CD8-positive, alpha-beta memory T cell (primary cell): ENCODE measurements around the gene TSPAN33. TPM values are rescaled to one million over a fixed set of nuclear protein-coding genes. Genes with fewer than 3 reads are reported as not detected.
A peak's percentile ranks its signal among the peaks of the same experiment; 100 is the strongest.

Source experiments
- CTCF ChIA-PET: fragments of 350-600 bp; sonication (Branson Sonifier 250); formaldehyde crosslinking; loops from one replicate; lab custom pipeline; 2021; ENCODE audit warnings: antibody characterized with exemption; lab: Charles Lee
- POLR2A ChIA-PET: fragments of 350-600 bp; sonication (Branson Sonifier 250); formaldehyde crosslinking; loops from one replicate; lab custom pipeline; 2021; ENCODE audit warnings: antibody characterized with exemption; lab: Charles Lee
- DNase-seq, 5 donors: peaks; one replicate each; pipeline versions ENCODE4 v3.0.0 to v3.0.0-alpha.2; 2020 to 2022; ENCODE audit warnings: mixed read lengths in 1 of 5
- H3K27ac ChIP-seq: one replicate; pipeline ENCODE4 v1.7.0; 2013; ENCODE audit warnings: low read depth, mild to moderate bottlenecking, low read length, moderate library complexity
- H3K27me3 ChIP-seq: 2 replicates; pipeline ENCODE4 v1.7.0; 2013; ENCODE audit warnings: low read length, mild to moderate bottlenecking; ENCODE audit not compliant: insufficient read depth, poor library complexity, severe bottlenecking
- H3K36me3 ChIP-seq: 2 replicates; pipeline ENCODE4 v1.7.0; 2013; ENCODE audit warnings: mild to moderate bottlenecking, low read length, moderate library complexity; ENCODE audit not compliant: insufficient read depth
- H3K4me1 ChIP-seq: 2 replicates; pipeline ENCODE4 v1.7.0; 2013; ENCODE audit warnings: mild to moderate bottlenecking, low read length, moderate library complexity; ENCODE audit not compliant: insufficient read depth
- H3K4me3 ChIP-seq: 2 replicates; pipeline ENCODE4 v1.7.0; 2013; ENCODE audit warnings: mild to moderate bottlenecking, low read length
- H3K9me3 ChIP-seq: 2 replicates; pipeline ENCODE4 v1.7.0; 2013; ENCODE audit warnings: mild to moderate bottlenecking, low read length
- H3K27ac Mint-ChIP-seq, 8 donors: one replicate each; pipeline ENCODE4 v1.8.0; 2020 to 2021; ENCODE audit warnings: mixed read lengths in 8 of 8, mild to moderate bottlenecking in 6 of 8, inconsistent platforms in 3 of 8, moderate library complexity in 3 of 8
- H3K27me3 Mint-ChIP-seq, 2 donors: one replicate each; pipeline ENCODE4 v1.8.0; 2020 to 2021; ENCODE audit warnings: mixed read lengths in 2 of 2, mild to moderate bottlenecking in 1 of 2, moderate library complexity in 1 of 2
- H3K36me3 Mint-ChIP-seq, 3 donors: one replicate each; pipeline ENCODE4 v1.8.0; 2020 to 2021; ENCODE audit warnings: mixed read lengths in 3 of 3, inconsistent platforms in 1 of 3, mild to moderate bottlenecking in 1 of 3
- H3K4me1 Mint-ChIP-seq, 3 donors: one replicate each; pipeline ENCODE4 v1.8.0; 2020 to 2021; ENCODE audit warnings: mixed read lengths in 3 of 3, inconsistent platforms in 1 of 3, mild to moderate bottlenecking in 1 of 3
- H3K4me3 Mint-ChIP-seq, 7 donors: one replicate each; pipeline ENCODE4 v1.8.0; 2020 to 2021; ENCODE audit warnings: mixed read lengths in 7 of 7, mild to moderate bottlenecking in 6 of 7, moderate library complexity in 4 of 7, inconsistent platforms in 2 of 7
- H3K9me3 Mint-ChIP-seq, 5 donors: one replicate each; pipeline ENCODE4 v1.8.0; 2020 to 2022; ENCODE audit warnings: mixed read lengths in 5 of 5, mild to moderate bottlenecking in 3 of 5, moderate library complexity in 2 of 5, inconsistent platforms in 1 of 5
- polyA plus RNA-seq: library from polyadenylated mRNA; unstranded; fragments of 300-500 nt; fragmentation: Illumina TruSeq; gene quantifications from one replicate; pipeline ENCODE4 v1.2.3, GENCODE V29; 2021
- total RNA-seq, 2 experiments: library from RNA; stranded (reverse); gene quantifications; one replicate each; pipeline ENCODE4 v1.2.3, GENCODE V29; 2021

TSPAN33 gene
- total and polyA plus RNA-seq, 3 experiments from 2014 or later, result 11.6 to 23.6 (median 23.2) TPM

DNA sequence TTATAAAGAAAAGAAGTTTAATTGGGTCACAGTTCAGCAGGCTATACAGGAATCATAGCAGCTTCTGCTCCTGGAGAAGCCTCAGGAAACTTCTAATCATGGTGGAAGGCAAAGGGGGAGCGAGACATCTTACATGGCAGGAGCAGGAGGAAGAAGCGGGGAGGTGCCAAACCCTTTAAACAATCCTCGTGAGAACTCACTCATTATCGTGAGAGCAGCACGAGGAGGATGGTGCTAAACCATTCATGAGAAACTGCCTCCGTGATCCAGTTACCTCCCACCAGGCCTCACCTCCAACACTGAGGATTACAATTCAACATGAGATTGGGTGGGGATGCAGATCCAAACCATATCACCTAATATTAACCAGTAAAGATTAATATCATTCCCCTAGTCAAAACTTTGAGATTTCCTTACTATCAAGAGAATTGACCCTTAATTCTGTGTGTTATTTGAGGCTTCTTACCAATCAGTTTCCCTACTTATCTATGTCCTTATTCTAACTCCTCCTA, 42.3 kb downstream of the TSPAN33 start:
- Mint-ChIP-seq H3K4me3 (no peak overlapping the region), H3K27ac (no peak overlapping the region), H3K27me3 (peaks cover 37 to 59% of the 10 kb centered on the region in 2 donors), H3K36me3 (peaks cover 0 to 1% (median 0%) of the 10 kb centered on the region in 3 donors), H3K9me3 (no peaks in the 10 kb centered on the region), H3K4me1 (peaks cover 5 to 12% (median 11%) of the 10 kb centered on the region in 3 donors)
- Histone ChIP-seq H3K4me3 (no peak overlapping the region), H3K9me3 (no peaks in the 10 kb centered on the region), H3K27me3 (peaks cover 30% of the 10 kb centered on the region), H3K36me3 (no peaks in the 10 kb centered on the region), H3K27ac (no peak overlapping the region), H3K4me1 (no peaks in the 10 kb centered on the region)
- POLR2A ChIA-PET, result no interaction called here
- DNase-seq, result no peak
- CTCF ChIA-PET, result no interaction called here

DNA sequence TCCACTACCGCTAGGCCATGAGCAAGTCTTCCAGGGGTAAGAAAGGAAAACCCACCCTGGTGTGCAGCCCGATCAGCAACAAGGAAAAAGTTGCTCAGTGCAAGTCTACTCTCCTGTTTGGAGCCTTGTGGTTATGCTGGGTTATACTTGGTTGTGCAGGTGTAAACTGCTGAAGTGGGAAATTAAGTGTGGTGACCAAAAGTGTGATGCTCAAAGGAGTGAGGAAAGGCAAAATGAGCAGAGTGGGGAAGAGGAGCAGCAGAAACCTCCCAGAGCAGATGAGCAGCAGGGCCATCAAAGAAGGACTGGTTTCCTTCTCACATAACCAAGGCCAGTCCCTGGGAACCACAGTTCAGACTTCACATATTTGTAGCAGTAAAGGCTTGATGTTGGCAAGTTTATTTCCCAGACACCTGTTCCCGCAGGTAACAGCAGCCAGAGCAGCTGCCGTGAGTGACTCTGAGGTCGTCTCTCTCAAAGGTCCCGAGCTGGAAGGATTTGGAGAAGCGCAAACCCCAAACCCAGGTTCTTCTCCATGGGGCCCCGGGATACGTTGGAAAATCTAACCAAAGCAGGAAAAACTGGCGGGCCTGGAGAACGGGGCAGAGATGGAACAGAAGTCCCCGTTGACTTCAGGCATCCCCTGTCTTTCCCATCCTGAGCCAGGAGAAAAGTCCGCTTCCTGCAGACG, 43.3 kb downstream of the TSPAN33 start:
- peaks cover 41 to 66% of the 10 kb centered on the region in 2 donors for H3K27me3 Mint-ChIP-seq
- H3K36me3 Mint-ChIP-seq, result peaks cover 0 to 1% (median 0%) of the 10 kb centered on the region in 3 donors
- no peaks in the 10 kb centered on the region for H3K9me3 Mint-ChIP-seq
- Histone ChIP-seq H3K36me3 (no peaks in the 10 kb centered on the region), H3K27ac (no peak overlapping the region), H3K4me3 (no peak overlapping the region), H3K4me1 (no peaks in the 10 kb centered on the region), H3K27me3 (peaks cover 40% of the 10 kb centered on the region), H3K9me3 (no peaks in the 10 kb centered on the region)
- H3K4me3 Mint-ChIP-seq, result peak overlapping the region; percentile 54 to 79 (median 75)
- no peak for DNase-seq
- CTCF ChIA-PET, result interaction anchor here (0.7 to 0.9 kb wide), 2 partner anchors 34 to 83 kb away, joined by 3 read pairs; no protein-coding TSS in a partner anchor
- H3K4me1 Mint-ChIP-seq, result peaks cover 5 to 12% (median 11%) of the 10 kb centered on the region in 3 donors
- no peak overlapping the region for H3K27ac Mint-ChIP-seq
- POLR2A ChIA-PET, result no interaction called here

DNA sequence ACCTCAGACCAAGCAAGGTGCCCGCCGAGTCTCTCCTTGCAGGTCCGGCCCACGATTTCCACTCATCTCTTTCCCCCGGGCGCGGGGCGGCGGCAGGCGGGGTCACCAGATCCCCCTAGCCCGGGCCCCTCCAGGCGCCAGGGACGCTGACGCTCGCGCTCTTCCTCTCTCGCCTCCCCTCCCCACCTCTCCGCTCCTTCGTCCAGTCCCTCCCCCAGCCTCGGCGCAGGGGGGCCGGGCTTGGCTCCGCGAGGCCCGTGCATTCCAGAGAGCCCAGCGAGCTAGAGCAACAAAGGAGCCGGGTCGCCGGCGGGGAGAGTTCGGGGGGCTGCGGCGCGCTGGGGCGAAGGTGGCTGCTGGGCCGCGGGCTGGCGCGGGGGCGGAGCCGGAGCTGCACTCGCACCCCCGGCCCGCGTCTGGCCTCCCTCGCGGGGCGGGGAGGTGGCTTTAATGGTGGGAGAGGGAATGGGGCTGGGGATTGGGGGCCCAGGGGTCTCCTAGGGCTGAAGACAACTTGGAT, 43.9 kb downstream of the TSPAN33 start, which contains the start of gene SMO:
Gene SMO (plus strand): TSS at position 262 of the 520 bp plus-strand sequence. CDS start 519 bp downstream, outside the sequence.
- Mint-ChIP-seq H3K36me3 (peaks cover 0 to 1% (median 0%) of the 10 kb centered on the region in 3 donors), H3K4me3 (peak within 1 kb of the TSS; percentile 66 to 79 (median 75)), H3K27me3 (peaks cover 41 to 71% of the 10 kb centered on the region in 2 donors), H3K9me3 (no peaks in the 10 kb centered on the region), H3K4me1 (peaks cover 5 to 12% (median 11%) of the 10 kb centered on the region in 3 donors), H3K27ac (no peak within 1 kb of the TSS)
- Histone ChIP-seq H3K27me3 (peaks cover 40% of the 10 kb centered on the region), H3K36me3 (no peaks in the 10 kb centered on the region), H3K9me3 (no peaks in the 10 kb centered on the region), H3K4me1 (no peaks in the 10 kb centered on the region), H3K27ac (no peak within 1 kb of the TSS), H3K4me3 (no peak within 1 kb of the TSS)
- ChIA-PET CTCF (interaction anchor here (0.7 to 0.9 kb wide), 2 partner anchors 33 to 83 kb away, joined by 3 read pairs; no protein-coding TSS in a partner anchor), POLR2A (no interaction called here)
- no peak for DNase-seq

DNA sequence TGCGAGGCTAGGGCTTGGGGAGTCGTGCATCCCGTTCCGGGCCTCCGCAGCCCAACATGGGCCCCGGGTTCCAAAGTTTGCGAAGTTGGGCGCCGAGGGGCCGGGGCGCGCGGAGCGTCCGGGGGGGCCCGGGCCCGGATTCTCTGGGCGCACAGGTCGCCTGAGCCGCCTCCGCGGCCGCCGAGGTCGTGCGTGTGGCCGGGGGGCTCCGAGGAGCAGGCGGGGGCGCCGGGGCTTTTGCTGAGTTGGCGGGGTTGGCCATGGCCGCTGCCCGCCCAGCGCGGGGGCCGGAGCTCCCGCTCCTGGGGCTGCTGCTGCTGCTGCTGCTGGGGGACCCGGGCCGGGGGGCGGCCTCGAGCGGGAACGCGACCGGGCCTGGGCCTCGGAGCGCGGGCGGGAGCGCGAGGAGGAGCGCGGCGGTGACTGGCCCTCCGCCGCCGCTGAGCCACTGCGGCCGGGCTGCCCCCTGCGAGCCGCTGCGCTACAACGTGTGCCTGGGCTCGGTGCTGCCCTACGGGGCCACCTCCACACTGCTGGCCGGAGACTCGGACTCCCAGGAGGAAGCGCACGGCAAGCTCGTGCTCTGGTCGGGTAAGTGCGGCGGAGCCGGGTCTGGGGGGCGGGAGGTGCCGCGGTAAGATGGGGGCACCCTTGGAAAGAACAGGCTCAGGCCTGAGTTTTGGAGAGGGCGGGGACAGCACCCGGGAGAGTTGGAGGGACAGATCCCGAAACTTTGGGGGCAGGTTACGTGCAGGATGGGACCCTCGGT, 44.6 kb downstream of the TSPAN33 start:
- peak in 1 of 5 donors; percentile 5 for DNase-seq
- peaks cover 0 to 1% (median 0%) of the 10 kb centered on the region in 3 donors for H3K36me3 Mint-ChIP-seq
- no peak overlapping the region for H3K27ac ChIP-seq
- no peaks in the 10 kb centered on the region for H3K9me3 ChIP-seq
- H3K27me3 ChIP-seq, result peaks cover 40% of the 10 kb centered on the region
- H3K36me3 ChIP-seq, result no peaks in the 10 kb centered on the region
- no peak overlapping the region for H3K4me3 ChIP-seq
- no peaks in the 10 kb centered on the region for H3K9me3 Mint-ChIP-seq
- CTCF ChIA-PET, result interaction anchor here (0.7 to 1.6 kb wide), 3 partner anchors 25 to 82 kb away, joined by 3 to 4 read pairs (median 3); no protein-coding TSS in a partner anchor
- peaks cover 5 to 12% (median 11%) of the 10 kb centered on the region in 3 donors for H3K4me1 Mint-ChIP-seq
- no peak overlapping the region for H3K27ac Mint-ChIP-seq
- POLR2A ChIA-PET, result no interaction called here
- no peaks in the 10 kb centered on the region for H3K4me1 ChIP-seq
- peaks cover 41 to 71% of the 10 kb centered on the region in 2 donors for H3K27me3 Mint-ChIP-seq
- peak overlapping the region; percentile 46 to 70 (median 62) for H3K4me3 Mint-ChIP-seq

DNA sequence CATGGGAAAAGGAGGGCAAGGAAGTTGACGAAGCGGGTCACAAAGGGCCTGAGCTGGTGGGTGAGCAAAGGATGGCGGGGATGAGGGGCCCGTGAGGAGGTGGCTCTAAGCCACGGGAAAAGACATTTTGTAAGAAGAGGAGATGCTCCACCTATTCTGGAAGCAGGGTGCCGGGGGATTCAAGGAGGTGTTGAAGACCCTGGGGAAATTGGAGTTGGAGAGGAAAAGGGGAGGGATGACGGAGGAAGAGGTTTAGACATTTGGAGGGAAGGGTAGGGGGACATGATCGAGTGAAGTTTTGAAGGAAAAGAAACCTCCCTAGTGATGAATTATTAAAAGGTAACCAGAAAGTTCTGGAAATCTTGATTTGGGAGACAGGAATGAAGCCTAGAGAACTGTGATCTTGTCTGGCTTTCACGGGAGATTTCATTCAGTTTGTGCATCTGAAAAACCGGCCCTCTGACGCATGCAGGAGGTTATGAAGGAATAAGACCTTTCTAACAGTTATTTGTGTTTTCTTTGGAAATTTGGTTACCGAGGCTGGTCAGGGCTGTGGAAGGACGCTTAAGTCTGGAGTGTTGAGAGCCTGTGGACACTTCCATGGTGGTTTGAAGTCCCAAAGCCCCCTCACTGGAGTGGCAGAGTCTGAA, 45.3 kb downstream of the TSPAN33 start:
- DNase-seq, result no peak
- no peak overlapping the region for H3K27ac Mint-ChIP-seq
- H3K27me3 Mint-ChIP-seq, result peaks cover 37 to 70% of the 10 kb centered on the region in 2 donors
- ChIA-PET CTCF (interaction anchor here (1.6 kb wide), 1 partner anchor 26 kb away, joined by 4 read pairs; no protein-coding TSS in a partner anchor), POLR2A (no interaction called here)
- H3K9me3 ChIP-seq, result no peaks in the 10 kb centered on the region
- H3K36me3 ChIP-seq, result no peaks in the 10 kb centered on the region
- no peak overlapping the region for H3K27ac ChIP-seq
- H3K27me3 ChIP-seq, result peaks cover 40% of the 10 kb centered on the region
- H3K36me3 Mint-ChIP-seq, result peaks cover 0 to 1% (median 0%) of the 10 kb centered on the region in 3 donors
- H3K4me1 ChIP-seq, result no peaks in the 10 kb centered on the region
- peak overlapping the region in 6 of 7 donors; percentile 46 to 70 (median 64) for H3K4me3 Mint-ChIP-seq
- peaks cover 5 to 12% (median 11%) of the 10 kb centered on the region in 3 donors for H3K4me1 Mint-ChIP-seq
- no peaks in the 10 kb centered on the region for H3K9me3 Mint-ChIP-seq
- no peak overlapping the region for H3K4me3 ChIP-seq

DNA sequence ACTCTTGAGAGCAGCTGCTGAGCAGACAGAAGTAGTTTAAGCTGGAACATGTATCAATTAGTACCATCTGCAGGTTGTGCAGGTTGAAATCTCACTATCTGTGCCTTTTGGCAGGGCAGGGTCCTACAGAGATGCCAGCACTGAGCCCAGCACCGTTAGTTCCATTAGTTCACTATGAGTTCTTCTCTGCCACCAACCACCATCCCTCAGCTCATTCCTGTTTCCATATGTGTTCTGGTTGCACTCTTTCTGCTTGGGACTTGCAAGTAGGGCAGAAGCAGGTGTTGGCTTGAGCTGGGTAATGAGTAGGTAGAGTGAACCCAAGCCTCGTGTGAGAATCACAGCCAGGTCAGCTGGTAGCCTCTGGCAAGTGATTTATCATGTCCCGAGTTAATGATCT, 46.8 kb downstream of the TSPAN33 start:
- H3K9me3 ChIP-seq, result no peaks in the 10 kb centered on the region
- ChIA-PET POLR2A (no interaction called here), CTCF (no interaction called here)
- peaks cover 32% of the 10 kb centered on the region for H3K27me3 ChIP-seq
- no peak overlapping the region for H3K4me3 ChIP-seq
- no peak overlapping the region for H3K27ac Mint-ChIP-seq
- H3K4me3 Mint-ChIP-seq, result no peak overlapping the region
- no peaks in the 10 kb centered on the region for H3K36me3 ChIP-seq
- H3K4me1 ChIP-seq, result no peaks in the 10 kb centered on the region
- H3K27ac ChIP-seq, result no peak overlapping the region
- peaks cover 0 to 1% (median 0%) of the 10 kb centered on the region in 3 donors for H3K36me3 Mint-ChIP-seq
- H3K27me3 Mint-ChIP-seq, result peaks cover 30 to 55% of the 10 kb centered on the region in 2 donors
- no peak for DNase-seq
- H3K4me1 Mint-ChIP-seq, result peaks cover 5 to 12% (median 11%) of the 10 kb centered on the region in 3 donors
- no peaks in the 10 kb centered on the region for H3K9me3 Mint-ChIP-seq

DNA sequence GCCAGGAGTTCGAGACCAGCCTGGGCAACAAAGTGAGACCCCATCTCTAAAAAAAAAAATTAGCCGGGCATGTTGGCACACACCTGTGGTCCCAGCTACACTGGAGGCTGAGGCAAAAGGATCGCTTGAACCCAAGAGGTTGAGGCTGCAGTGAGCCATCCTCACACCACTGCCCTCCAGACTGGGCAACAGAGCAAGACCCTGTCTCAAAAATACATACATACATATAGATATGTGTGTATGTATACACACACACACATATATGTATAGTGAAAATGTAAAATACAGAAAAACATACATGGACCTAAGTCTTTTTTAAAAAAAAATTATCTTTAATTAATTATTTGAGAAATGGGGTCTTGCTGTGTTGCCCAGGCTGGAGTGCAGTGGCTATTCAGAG, 49.4 kb downstream of the TSPAN33 start:
- no peak overlapping the region for H3K4me3 Mint-ChIP-seq
- Histone ChIP-seq H3K4me1 (no peaks in the 10 kb centered on the region), H3K4me3 (no peak overlapping the region), H3K27ac (no peak overlapping the region), H3K36me3 (no peaks in the 10 kb centered on the region), H3K27me3 (peaks cover 18% of the 10 kb centered on the region), H3K9me3 (no peaks in the 10 kb centered on the region)
- no peak for DNase-seq
- POLR2A ChIA-PET, result no interaction called here
- H3K27me3 Mint-ChIP-seq, result peaks cover 16 to 39% of the 10 kb centered on the region in 2 donors
- CTCF ChIA-PET, result interaction anchor here (1.3 kb wide), 1 partner anchor 102 kb away, joined by 3 read pairs; no protein-coding TSS in a partner anchor
- H3K27ac Mint-ChIP-seq, result no peak overlapping the region
- H3K9me3 Mint-ChIP-seq, result no peaks in the 10 kb centered on the region
- no peaks in the 10 kb centered on the region for H3K36me3 Mint-ChIP-seq
- peaks cover 0 to 5% (median 5%) of the 10 kb centered on the region in 3 donors for H3K4me1 Mint-ChIP-seq
